ENCODE data around the gene CHAT. TPM values are rescaled to one million over a fixed set of nuclear protein-coding genes. Genes with fewer than 3 reads are reported as not detected.

The CHAT gene
- total RNA-seq, 3 donors from 2014 or later: not detected

DNA sequence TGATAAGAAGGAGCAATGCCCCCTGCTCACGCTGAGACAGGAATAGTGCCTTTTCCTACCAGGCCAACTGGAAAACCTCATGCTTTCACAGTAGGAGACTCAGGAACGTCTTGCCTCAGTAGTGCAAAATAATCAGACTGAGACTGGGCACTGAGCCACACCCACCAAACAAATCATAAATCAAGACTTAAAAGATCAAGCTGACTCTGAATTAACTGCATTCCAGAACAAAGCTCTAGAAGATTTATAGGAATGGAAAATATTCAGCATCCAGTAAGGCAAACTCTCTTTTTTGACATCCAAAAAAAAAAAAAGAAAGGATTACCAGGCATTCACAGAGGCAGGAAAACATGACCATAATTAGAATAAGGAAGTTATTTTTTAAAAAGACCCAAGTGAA is 34.2 kb upstream of the CHAT start:
- no peak for DNase-seq (ENCODE audit: low spot score in 2 of 2)
- H3K4me3 ChIP-seq: no peak overlapping the region
- TF ChIP-seq, protein P1, sequence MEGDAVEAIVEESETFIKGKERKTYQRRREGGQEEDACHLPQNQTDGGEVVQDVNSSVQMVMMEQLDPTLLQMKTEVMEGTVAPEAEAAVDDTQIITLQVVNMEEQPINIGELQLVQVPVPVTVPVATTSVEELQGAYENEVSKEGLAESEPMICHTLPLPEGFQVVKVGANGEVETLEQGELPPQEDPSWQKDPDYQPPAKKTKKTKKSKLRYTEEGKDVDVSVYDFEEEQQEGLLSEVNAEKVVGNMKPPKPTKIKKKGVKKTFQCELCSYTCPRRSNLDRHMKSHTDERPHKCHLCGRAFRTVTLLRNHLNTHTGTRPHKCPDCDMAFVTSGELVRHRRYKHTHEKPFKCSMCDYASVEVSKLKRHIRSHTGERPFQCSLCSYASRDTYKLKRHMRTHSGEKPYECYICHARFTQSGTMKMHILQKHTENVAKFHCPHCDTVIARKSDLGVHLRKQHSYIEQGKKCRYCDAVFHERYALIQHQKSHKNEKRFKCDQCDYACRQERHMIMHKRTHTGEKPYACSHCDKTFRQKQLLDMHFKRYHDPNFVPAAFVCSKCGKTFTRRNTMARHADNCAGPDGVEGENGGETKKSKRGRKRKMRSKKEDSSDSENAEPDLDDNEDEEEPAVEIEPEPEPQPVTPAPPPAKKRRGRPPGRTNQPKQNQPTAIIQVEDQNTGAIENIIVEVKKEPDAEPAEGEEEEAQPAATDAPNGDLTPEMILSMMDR (IDR thresholded peaks at IDR 0.05): no peak
- TF ChIP-seq POLR2AphosphoS5 (IDR thresholded peaks at IDR 0.05): no peak
- no peak for TF ChIP-seq POLR2A (IDR thresholded peaks at IDR 0.05)
- H3K4me1 ChIP-seq: no peaks in the 10 kb centered on the region
- H3K27me3 ChIP-seq: no peaks in the 10 kb centered on the region
- H3K9me3 ChIP-seq: no peaks in the 10 kb centered on the region
- no peak overlapping the region for H3K27ac ChIP-seq
- intact Hi-C loops (cut with DNase I; ENCODE audit: low total_unique reads): no loop called here
- no peaks in the 10 kb centered on the region for H3K36me3 ChIP-seq

DNA sequence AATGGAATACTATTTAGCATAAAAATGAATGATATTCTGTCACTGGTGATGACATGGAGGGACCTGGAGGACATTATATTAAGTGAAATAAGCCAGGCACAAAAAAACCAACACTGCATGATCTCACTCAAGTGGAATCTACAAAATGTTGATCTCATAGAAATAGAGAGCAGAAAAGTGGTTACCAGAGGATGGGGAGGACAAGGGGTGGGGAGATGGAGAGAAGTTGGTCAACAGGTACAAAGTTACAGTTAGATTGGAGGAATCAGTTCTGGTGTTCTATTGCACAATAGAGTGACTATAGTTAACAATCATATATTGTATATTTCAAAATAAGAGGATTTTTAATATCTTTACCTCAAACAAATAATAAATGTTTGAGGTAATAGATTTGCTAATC is 28.4 kb upstream of the CHAT start:
- DNase-seq (ENCODE audit: low spot score in 2 of 2): no peak
- Histone ChIP-seq H3K9me3 (no peaks in the 10 kb centered on the region), H3K27me3 (no peaks in the 10 kb centered on the region), H3K4me1 (no peaks in the 10 kb centered on the region), H3K36me3 (no peaks in the 10 kb centered on the region), H3K27ac (no peak overlapping the region), H3K4me3 (no peak overlapping the region)
- intact Hi-C loops (cut with DNase I; ENCODE audit: low total_unique reads): no loop called here
- TF ChIP-seq, protein P1 (IDR thresholded peaks at IDR 0.05): no peak
- TF ChIP-seq POLR2AphosphoS5 (IDR thresholded peaks at IDR 0.05) (no peak), POLR2A (IDR thresholded peaks at IDR 0.05) (no peak)

DNA sequence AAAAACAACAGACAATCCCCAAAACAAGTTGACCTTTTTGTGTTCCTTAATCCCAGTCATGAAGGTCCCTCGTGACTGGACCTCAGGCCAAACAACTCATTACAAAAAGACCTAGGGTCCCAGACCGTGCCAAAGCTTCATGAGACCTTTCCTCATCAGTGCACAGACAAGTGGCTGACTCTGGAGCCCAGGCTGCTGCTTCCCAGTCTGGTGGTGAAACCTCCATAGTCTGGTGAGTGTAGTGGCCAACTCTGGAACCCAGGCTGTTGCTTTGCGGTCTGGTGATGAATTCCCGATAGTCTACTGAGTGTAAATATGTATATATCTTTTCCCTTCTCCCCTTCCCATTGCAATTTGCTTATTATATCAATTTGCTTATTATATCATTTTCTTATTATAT is 25.9 kb upstream of the CHAT start:
- no peaks in the 10 kb centered on the region for H3K36me3 ChIP-seq
- TF ChIP-seq POLR2A (IDR thresholded peaks at IDR 0.05): no peak
- TF ChIP-seq, protein P1 (IDR thresholded peaks at IDR 0.05): no peak
- no peak for TF ChIP-seq POLR2AphosphoS5 (IDR thresholded peaks at IDR 0.05)
- H3K4me1 ChIP-seq: no peaks in the 10 kb centered on the region
- DNase-seq (ENCODE audit: low spot score in 2 of 2): no peak
- no peaks in the 10 kb centered on the region for H3K9me3 ChIP-seq
- peaks cover 0 to 5% of the 10 kb centered on the region in 2 donors for H3K27me3 ChIP-seq
- no peak overlapping the region for H3K27ac ChIP-seq
- no peak overlapping the region for H3K4me3 ChIP-seq
- intact Hi-C loops (cut with DNase I; ENCODE audit: low total_unique reads): no loop called here

DNA sequence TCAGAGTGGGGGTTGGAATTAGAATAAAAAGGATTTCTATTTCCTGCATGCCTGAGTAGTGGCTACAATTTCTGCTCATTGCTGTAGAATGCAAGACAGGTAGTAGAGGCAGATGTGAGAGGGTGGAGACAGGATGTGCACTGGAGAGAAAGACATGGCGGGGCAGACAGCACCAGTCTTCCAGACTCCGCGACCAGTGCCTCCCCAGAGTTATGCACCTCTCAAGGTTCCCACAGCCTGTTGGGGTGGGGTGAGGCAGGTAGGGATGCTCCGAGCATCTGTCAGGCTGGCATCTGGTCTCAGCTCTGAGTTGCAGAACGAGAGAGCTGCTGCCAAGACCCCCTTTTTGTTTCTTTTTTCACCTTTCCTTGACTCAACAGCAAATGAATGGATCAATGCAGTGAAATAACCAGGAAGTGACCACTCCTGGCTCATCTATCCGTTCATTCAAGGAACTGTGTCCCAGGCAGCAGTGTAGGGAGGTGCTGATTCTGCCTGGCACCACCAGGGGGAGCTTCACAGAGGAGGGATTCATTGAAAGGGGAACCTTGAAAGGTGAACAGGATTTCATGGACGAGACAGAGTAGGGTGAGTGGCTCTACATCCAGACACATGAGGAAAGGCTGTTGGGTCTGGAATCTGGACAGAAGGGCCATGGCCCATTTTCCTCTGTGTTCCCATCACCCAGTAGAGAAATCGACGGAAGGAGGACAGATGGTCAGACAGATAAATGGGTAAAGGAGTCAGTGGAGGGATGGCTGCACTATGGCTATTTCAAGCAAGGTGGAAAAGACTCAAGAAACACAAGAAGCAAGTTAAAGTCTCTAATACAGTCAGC is 20.9 kb upstream of the CHAT start:
- no peak for DNase-seq (ENCODE audit: low spot score in 2 of 2)
- TF ChIP-seq, protein P1 (IDR thresholded peaks at IDR 0.05): peak; percentile 18 to 68 (median 49)
- no peak for TF ChIP-seq POLR2AphosphoS5 (IDR thresholded peaks at IDR 0.05)
- peaks cover 0 to 5% of the 10 kb centered on the region in 2 donors for H3K27me3 ChIP-seq

DNA sequence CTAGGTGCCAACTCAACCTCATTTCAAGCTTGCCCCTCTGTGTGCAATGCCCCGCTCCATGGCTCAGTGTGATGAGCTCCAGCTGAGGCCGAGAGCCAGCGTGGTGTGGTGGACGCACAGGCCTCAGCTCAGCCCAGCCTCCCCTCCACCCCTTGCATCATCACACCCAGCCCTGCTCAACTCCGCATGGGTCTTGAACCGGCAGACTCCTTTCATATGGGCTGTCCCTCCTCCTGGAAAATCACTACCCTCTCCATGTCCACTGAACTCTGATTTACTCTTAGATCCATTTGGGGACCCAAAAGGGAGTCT is 20.3 kb upstream of the CHAT start:
- Histone ChIP-seq H3K27me3 (peaks cover 0 to 5% of the 10 kb centered on the region in 2 donors), H3K27ac (no peak overlapping the region), H3K36me3 (no peaks in the 10 kb centered on the region), H3K9me3 (no peaks in the 10 kb centered on the region), H3K4me1 (no peaks in the 10 kb centered on the region), H3K4me3 (no peak overlapping the region)
- TF ChIP-seq POLR2A (IDR thresholded peaks at IDR 0.05): no peak
- TF ChIP-seq POLR2AphosphoS5 (IDR thresholded peaks at IDR 0.05): no peak
- TF ChIP-seq, protein P1 (IDR thresholded peaks at IDR 0.05): no peak
- no peak for DNase-seq (ENCODE audit: low spot score in 2 of 2)
- intact Hi-C loops (cut with DNase I; ENCODE audit: low total_unique reads): no loop called here

More for the DNA sequence above, 20.9 kb upstream of the CHAT start:
- intact Hi-C loops (cut with DNase I; ENCODE audit: low total_unique reads): no loop called here
- no peaks in the 10 kb centered on the region for H3K9me3 ChIP-seq
- H3K27ac ChIP-seq: no peak overlapping the region
- H3K4me1 ChIP-seq: no peaks in the 10 kb centered on the region
- H3K36me3 ChIP-seq: no peaks in the 10 kb centered on the region
- H3K4me3 ChIP-seq: no peak overlapping the region
